Activated CD4-positive, alpha-beta T cell treated with anti-CD3 and anti-CD28 coated beads for 1 hour (primary cell): Measurements from ENCODE around the gene DNAJB6.

Experiments
- DNase-seq: peaks from one replicate; pipeline ENCODE4 v3.0.0-alpha.2; 2020

The DNAJB6 gene

DNA sequence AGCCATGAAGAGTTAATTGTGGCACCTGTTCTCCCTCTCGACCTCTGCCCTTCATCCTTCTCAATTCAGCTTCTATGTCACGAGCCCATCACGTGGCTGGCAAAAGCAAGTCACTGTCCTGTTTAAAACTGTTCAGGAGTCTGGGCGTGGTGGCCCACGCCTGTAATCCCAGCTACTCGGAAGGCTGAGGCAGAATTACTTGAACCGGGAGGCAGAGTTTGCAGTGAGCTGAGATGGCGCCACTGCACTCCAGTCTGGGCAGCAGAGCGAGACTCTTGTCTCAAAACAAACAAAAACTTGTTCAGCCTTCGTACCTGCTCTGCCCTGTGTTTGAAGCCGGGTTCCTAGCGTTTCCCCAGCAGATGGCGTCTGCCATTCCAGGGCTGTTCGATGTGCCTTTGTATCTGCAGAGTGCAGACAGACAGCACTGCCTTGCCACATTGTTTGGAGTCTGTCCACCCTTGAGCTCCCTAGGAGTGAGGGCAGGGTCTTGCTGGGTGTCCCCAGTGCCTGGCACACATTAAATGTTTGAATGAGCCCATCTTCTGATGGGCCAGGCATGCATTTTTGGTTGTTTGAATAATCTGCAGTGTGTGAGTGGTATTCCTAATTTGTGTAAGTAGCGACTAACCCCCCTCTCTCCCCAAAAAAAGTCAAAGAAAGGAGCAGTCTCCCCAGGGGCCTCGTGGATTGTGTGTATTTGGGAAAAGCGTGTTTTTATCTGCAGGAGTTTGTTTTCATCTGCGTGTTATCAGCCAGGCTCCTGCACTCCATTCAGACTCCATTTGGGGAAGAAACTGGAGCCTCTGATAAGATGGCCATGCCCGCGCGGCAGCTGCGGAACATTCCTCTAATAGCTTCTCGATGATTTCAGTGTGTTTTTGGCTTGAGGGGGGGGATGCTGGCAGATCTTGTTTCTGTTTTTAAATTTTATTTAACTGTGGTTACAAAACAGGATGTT lies 61.2 kb downstream of the DNAJB6 start:
- no peak for DNase-seq

DNA sequence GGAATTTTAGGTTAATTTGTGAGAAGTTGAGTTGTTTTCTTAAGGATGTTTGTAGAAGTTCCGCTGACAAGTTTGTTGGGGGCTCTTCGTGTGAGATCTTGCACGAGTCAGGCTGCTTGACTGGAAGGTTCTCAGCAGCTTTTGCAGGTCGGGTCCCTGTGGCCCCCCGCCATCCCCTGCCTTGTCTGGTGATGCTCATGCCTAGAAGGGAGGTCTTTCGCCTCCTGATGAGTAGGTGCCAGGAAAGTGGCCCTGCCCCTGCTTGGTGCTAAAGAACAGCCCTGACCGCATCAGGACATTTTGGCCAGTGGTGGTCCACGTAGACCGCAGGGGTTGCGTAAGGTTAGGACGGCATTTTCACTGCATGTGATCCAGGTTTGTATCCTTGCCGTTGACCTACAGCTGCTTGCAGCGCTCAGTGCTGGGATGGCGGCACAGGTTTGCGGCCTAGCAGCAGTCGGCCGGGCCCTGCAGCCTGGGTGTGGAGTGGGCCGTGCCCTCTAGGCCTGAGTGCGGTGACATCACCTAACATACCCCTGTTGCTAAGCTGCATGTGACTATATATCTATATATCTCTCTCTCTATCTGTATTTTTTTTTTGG lies 62.4 kb downstream of the DNAJB6 start:
- no peak for DNase-seq

DNA sequence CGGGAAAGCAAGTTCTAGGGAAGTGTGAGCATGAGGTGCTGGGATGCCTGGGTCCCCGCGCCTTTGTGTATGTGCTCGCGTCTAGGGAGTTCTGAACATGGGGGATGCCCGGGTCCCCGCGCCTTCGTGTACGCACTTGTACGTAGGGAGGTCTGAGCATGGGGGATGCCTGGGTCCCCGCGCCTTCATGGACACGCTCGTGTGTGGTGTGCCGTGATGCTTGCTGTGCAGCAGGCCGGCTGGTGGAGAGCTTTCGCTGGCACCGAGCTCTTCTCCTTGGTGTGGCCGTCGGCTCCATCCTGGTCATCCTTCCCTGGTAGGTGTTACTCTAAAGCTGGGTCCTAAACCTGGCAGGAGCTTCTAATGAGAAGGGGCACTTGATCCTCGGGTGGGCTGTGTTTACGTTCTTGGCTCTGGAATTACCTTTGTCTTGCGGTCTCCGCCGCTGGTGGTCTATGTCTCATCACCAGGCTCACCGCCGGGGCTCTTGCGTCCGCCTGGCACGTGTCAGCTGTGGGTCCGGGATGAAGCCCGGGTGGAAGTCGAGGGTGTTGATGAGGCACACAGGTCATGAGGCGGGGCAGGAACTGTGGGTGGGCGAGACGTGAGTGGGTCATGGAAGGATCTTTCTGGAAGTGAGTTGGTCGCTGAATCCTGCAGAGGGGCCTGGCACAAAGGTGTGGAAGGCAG lies 63.5 kb downstream of the DNAJB6 start:
- no peak for DNase-seq

DNA sequence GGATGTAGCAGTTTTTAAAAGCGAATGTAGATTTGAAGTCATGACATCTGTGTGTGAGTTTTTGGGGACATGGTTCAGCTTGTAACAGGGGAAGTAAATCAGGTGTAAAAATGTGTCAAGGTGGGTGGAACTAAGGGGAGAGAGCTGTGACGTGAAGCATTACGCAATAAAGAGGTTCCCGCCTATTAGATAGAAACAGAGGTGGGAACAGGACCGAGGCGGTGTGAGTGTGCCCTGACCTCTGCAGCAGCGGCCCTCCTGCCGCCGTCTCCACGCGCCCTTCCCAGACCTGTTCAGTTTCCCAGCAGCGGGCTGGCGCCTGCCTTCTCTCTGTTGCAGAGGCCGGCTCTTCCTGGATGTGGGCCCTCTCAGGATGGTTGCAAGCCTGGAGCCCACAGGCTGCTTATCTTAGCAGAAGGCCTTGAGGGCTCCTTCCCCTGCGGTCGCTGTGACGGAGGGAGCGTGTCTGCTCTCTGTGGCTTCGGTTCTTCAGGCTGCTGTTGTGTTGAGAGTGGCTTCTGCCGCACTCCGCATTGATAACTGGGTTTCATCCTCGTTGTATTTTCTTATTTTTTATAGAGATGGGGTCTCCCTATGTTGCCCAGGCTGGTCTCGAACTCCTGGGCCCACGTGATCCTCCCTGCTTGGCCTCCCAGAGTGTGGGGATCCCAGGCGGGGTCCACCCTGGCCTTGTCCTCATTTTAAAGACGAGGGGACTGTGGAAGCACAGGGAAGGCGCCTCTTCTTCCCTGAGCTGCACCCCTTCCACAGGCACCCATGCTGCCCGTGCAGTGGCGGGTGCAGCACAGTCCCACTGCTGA lies 65.0 kb downstream of the DNAJB6 start:
- no peak for DNase-seq

DNA sequence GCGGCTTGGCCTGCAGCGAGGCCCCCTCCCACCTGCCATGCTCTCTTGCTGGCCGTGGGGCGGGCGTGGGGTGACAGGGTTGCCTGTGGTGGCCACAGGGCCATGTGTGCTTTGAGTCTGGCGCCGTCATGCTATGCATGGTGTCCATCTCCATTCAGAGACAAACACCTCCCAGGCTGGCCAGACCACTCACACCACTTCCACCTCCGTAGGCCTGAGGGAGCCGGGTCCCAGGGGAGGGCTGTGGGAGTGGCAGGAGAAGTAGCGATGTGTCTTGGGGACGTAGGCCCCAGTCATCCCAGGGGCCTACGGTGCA lies 65.5 kb downstream of the DNAJB6 start:
- no peak for DNase-seq

DNA sequence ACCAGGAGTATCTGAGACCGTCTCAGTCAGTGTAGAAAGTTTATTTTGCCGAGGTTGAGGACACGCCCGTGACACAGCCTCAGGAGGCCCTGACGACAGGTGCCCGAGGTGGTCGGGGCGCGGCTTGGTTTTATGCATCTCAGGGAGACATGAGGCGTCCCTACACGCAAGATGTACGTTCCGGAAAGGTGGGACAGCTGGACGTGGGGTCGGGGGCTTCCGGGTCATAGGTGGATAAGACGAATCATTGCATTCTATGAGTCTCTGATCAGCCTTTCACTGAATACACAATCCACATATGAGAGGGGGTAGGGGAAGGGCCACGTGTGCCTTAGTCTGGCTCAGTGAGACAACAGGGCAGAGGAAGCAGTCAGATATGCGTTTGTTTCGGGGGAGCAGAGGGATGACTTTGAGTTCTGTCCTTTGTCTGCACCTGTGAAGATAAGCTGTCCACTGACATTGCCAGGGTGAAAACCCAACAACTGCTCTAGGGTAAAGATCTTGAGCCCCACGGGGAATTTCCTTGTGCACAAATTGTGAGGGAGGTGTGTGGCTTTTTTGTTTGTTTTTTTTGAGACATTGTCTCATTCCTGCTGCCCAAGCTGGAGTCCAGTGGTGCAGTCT lies 66.2 kb downstream of the DNAJB6 start:
- no peak for DNase-seq

DNA sequence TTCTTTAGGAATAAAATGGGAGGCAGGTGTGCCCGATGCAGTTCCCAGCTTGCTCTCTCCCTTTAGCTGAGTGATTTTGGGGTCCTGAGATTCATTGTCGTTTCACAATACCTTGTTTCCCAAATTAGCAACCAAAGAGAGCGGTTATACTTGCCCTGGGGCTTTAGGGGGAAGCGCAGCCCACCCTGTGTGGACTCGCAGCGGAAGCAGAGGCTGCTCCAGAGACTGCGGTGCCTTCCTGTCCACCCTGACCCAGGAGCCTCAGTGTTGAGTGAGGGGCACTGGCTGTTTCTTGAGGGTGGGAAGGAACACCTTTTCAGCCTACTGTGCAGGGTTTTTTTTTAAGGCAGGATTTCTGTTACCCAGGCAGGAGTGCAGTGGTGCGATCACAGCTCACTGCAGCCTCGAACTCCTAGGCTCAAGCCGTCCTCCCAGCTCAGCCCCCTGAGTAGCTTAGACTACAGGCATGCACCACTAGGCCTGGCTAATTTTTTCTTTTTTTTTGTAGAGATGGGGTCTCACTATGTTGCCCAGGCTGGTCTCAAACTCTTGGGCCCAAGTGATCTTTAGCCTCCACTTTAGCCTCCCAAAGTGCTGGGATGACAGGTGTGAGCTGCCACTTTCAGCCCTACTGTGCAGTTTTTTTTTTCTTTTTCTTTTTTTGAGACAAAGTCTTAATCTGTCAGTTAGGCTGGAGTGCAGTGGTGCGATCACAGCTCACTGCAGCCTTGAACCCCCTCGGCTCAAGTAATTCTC lies 67.0 kb downstream of the DNAJB6 start:
- DNase-seq: no peak

DNA sequence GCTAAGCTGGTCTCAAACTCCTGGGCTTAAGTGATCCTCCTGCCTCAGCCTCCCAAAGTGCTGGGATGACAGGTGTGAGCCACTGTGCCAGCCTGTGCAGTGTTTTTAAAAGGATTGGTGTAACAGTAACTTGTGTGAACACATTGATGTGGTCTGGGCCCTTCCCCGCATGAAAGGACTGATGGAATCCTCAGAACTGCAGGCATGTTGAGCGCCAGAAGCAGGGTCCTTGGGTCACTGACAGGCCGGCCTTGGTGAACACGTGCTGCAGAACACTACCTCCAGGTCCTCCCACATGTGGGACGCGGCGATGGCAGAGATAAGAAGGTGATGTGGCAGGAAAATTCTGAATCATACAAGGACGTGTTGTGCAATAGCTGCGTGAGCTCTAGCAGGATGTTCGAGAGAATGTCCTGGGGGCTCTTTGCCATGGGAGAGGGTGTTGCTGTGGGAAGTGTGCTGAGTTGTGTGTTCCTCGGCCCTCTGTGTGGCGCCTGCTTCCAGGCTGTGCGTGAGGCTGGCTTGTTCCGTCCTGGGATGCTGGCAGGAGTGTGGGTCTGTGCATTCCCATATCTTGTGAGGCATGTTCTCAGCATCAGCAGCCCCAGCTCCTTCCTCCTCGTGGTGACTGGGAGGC lies 68.2 kb downstream of the DNAJB6 start:
- DNase-seq: no peak

DNA sequence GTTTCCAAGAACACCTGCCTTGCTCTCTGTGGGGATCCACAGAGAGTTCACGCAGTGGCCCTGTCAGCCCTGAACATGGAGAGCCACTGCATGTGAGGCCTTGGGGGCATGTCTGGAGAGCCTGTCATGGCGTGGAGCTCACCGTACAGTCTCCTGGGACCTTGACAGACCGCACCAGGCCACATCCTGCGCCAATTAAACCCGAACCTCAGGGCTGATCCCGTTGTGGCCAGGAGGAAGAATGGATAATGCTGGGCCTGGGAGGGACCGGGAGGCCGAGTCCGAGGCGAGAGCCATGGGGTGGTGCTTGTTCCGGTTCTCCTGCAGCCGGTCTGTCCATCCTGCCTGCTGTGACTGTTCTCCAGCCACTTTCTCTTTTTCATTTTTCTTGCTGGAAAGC lies 68.7 kb downstream of the DNAJB6 start:
- DNase-seq: no peak

DNA sequence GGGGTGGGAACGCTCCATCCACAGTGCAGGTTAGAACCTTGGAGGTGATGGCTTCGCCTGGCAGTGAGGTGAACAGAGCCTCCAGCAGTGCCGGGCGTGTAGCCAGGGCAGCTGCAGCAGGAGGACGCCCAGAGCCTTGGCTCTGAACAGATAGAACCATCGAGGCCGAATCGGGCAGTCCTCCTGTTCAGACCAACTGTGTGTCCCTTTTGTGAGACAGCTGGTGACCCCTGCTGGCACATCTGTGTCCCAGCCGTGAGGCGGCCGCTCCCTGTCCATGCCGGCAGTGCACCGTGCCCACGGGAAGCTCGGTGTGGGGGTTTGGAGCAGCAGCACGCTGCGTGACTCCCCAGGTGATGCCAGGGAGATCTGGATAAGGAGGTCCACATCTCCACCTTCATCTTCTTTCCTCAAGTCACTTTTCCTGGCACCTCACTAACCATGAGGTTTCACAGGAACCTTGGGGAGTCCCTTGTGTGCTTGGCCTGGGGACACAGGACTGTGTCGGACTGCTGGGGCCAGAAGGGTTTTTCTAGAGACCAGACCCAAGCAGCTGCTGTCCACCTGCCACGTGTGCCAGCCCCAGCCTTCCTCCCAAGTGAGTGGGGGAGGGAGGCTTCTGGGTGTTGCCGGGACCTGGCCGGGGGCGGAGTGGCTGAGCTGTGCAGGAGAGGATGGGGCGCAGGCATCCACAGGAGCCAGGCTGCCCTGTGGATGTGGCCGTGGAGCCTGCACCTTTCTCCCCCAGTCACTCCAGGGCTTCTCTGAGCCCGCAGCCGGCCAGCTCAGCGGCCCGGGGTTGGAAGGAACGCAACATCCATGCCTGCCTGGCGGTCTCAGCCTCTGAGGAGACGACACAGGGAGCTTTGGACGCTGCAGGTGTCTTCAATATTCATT lies 69.4 kb downstream of the DNAJB6 start:
- no peak for DNase-seq

DNA sequence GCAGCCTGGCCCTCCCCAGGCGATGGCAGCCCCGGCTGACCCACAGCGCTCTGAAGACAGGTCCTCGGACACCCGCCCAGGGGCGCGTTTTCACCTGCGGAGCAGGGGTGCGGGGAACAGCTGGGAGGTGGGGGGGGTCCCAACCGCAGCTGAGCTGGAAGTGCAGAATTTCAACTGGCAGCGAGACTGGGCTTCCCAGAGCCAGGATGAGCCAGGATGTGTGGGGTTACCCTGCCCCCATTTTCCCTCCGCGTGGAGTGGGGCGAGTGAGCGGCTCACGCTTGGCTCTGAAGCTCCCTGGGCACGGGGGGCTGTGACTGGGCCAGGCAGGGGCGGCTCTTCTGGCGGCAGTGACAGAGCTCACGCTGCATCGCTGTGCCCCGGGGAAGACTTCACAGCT lies 70.2 kb downstream of the DNAJB6 start:
- no peak for DNase-seq

DNA sequence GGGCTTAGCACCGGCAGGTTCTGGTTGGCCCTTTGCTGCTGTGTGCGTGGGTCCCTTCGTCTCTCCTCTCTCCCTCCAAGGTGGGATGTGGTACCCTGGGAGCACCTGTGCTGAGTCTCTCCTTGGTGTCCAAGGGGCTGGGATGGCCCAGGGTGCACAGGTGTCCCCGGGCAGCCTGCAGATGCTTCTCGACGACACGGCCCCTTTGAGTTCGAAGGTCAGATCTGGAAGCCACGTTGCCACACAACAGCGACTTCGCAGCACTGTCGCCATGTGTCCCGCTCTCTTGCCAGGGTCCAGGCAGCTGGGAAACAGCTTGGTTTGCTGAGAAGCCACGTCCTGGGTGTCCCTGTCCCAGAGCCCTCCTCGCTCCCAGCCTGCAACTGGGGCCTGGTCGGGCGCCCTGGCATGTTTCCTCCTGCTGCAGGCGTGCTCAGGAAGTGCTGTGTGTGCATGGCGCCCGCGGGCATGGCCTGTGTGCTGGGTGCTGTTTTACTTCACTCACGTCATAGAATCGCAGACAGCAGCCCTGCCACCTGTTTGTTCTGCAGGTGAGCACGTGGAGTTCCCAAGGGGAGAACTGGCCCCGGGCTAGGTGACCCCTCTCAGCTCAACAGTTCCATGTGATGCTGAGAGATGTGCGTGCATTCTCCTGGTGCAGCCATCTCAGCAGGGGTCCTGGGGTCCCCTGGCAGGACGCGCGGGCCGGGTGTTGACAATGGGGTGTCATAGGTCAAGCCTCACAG lies 70.9 kb downstream of the DNAJB6 start:
- no peak for DNase-seq

DNA sequence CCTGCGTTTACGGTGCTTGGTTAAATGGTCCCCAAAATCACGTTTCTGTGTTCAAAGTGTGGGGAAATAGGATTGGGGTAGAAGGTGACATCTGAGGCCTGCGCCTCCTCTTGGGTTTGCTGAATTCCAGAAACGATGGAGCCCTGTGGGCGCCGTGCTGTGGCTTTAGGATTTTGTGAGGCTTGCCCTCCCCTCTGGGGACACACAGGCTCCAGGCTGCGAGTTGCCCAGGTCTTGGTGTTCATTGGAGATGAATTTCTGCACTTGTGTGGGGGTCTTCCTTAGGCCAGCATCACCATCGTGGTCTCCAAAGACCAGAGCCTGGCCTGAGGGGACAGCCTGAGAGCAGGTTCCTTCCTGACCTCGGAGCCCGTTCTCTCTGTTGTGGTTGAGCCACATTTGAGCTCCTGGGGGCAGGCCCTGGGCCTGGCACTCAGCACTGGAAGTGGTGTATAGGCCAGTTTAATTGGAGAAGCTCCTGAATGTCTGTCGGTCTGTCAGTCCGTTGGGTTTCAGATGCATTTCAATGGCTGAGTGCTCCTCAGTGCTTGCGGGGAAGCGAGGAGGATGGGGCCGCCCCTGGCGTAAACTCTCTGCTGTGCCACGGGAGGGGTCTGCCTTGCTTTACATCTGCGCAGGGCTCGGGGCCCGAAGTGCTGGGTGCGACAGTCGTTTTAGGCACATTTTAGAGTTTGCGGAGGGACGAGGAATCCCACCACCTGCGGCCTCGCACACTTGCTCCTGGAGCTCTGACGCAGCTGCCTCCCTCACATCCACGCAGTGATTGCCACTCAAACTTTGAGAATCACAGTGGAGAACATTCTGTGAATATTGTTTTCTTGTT lies 71.7 kb downstream of the DNAJB6 start:
- DNase-seq: no peak

DNA sequence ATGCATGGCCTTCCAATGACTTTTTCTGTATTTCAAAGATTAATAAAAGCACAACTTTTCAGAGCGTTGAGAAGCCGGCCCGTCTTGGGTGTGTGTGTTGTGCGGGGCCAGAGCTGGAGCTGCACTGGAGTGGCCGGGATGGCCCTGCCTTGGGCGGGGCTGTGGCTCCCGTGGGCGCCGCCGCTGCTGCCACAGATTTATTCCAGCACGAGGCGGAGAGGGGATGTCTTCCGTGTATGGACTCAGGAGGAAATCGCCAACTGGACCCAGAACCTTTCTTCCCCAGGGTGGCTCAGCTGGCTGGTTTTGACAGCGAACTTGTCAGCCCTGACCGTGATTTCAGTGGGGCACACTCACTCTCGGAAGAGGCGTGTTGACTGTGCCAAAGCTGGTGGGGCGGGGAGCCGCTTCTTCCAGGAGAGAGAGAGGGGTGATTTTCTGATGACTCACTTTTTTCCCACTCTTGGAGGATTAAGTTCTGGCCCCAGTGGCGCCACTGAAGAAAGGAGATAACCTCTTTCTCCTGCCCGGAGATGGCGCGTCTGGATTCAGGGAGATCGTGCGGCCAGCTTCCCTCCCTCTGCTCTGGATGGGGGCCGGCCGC lies 72.4 kb downstream of the DNAJB6 start:
- no peak for DNase-seq

DNA sequence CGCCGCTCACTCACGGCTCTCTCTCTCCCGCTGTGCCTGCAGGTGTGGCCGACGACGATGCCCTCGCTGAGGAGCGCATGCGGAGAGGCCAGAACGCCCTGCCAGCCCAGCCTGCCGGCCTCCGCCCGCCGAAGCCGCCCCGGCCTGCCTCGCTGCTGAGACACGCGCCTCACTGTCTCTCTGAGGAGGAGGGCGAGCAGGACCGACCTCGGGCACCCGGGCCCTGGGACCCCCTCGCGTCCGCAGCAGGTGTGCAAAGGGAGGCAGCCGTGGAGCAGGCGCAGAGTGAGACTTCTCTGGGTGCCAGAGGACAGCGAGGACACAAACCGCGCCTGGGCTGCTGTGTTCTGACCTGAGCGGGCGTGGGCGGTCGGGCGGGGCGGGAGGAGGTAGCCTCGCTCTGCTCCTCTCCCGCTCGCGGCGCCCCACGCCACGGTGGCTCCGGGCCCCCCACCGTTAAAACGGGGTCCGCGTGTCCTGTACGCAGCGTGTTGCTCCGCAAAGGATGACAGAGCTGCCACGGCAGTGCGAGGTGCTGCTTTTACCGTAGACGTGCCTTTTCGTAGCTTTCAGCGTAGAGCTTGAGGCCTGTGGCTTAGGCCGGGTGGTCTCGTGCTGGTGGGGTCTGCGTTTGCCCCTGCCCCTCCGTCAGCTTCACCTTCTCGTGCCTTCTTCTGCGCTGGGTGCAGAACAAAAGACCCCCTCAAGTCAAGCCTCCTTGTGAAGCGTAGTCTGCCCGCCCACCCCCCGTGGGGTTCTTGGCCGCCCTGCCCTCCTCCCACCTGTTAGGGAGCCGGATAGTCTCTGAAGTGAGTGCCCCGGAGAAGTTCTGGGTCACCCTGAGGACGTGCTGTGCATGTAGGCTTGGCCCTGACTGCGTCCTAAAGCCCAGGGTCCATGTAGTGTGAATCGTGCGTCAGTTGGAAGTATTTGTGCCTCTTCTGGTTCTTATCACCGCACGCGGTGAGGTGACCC lies 73.2 kb downstream of the DNAJB6 start:
- DNase-seq: no peak

DNA sequence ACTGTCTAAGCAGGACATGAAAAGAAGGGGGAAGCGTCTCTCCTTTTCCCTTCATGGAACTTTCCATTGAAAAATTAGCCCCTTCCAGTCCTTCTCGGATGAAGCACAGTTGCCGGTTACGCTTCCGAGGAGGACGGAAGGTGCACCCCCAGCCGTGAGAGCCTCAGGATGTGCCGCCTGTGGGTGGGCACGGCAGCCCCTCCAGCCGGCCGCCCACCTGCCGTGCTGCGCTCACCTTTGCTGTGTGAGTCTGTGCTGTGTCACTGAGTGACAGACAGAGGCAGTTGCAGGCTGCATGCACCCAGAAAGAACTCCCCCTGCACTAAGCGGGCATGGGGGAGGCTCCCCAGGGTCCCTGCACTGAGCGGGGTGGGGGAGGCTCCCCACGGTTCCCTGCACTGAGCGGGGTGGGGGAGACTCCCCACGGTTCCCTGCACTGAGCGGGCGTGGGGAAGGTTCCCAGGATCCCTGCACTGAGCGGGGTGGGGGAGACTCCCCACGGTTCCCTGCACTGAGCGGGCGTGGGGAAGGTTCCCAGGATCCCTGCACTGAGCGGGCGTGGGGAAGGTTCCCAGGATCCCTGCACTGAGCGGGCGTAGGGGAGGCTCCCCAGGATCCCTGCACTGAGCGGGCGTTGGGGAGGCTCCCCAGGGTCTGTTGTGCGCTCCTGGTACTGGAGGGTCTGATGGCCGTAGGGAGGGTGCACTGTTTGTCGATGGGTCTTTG lies 74.2 kb downstream of the DNAJB6 start:
- no peak for DNase-seq
